Neutrophil (primary cell): ENCODE results near the gene RTEL1.

Experiments used
- H3K27ac ChIP-seq: fragments of 200-600 bp; sonication (generic); 2 replicates; pipeline ENCODE4 v1.5.1; 2016; ENCODE audit warnings: mild to moderate bottlenecking, moderate library complexity
- H3K27me3 ChIP-seq: fragments of 200-600 bp; sonication (generic); 2 replicates; pipeline ENCODE4 v1.6.0; 2016; ENCODE audit warnings: mild to moderate bottlenecking
- H3K36me3 ChIP-seq: fragments of 200-600 bp; sonication (generic); 2 replicates; pipeline ENCODE4 v1.5.1; 2017
- H3K4me1 ChIP-seq, 2 experiments: fragments of 200-600 bp in 1 of 2; sonication (generic) in 1 of 2; 1 replicate in 1 of 2; 2 replicates in 1 of 2; pipeline versions ENCODE4 v1.5.1 to v1.6.1; 2013 to 2016; ENCODE audit warnings: low read depth in 1 of 2, low read length in 1 of 2, mild to moderate bottlenecking in 1 of 2, moderate library complexity in 1 of 2; ENCODE audit not compliant: control insufficient read depth in 1 of 2, insufficient read depth in 1 of 2
- H3K4me3 ChIP-seq, 2 experiments: fragments of 200-600 bp in 1 of 2; sonication (generic) in 1 of 2; 1 replicate in 1 of 2; 2 replicates in 1 of 2; pipeline ENCODE4 v1.5.1; 2013 to 2016; ENCODE audit warnings: low read depth in 1 of 2, low read length in 1 of 2, mild to moderate bottlenecking in 1 of 2, moderate library complexity in 1 of 2
- H3K9me3 ChIP-seq: fragments of 200-600 bp; sonication (generic); 2 replicates; pipeline ENCODE4 v1.5.1; 2016
- CTCF ChIP-seq: fragments of 200-600 bp; sonication (generic); IDR thresholded peaks from 2 replicates; pipeline ENCODE4 v1.5.1; 2016; ENCODE audit warnings: antibody characterized with exemption

Gene RTEL1

DNA sequence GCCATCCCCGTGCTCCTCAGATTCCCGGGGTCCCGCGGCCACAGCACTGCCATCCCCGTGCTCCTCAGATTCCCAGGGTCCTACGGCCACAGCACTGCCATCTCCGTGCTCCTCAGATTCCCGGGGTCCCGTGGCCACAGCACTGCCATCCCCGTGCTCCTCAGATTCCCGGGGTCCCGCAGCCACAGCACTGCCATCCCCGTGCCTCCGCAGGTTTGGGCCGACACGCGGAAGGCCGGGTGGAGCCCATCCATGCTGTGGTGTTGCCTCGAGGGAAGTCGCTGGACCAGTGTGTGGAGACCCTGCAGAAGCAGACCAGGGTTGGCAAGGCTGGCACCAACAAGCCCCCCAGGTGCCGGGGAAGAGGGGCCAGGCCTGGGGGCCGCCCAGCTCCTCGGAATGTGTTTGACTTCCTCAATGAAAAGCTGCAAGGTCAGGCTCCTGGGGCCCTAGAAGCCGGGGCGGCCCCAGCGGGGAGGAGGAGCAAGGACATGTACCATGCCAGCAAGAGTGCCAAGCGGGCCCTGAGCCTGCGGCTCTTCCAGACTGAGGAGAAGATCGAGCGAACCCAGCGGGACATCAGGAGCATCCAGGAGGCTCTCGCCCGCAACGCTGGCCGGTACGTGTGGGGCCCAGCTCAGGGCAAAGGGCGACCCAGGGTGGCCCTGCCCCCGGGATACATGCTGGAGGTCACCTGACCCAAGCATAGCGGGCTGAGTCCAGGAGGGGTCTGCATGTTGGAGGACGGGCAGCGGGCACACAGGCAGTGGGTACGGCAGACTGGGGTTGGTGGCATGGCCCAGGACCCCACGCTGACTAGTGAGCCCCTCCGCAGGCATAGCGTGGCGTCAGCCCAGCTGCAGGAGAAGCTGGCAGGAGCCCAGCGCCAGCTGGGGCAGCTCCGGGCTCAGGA, 77.1 kb downstream of the RTEL1 start:
- H3K4me1 ChIP-seq: peaks cover 27 to 35% of the 10 kb centered on the region in 2 experiments
- H3K36me3 ChIP-seq: peaks cover 42% of the 10 kb centered on the region
- no peak overlapping the region for H3K4me3 ChIP-seq
- H3K9me3 ChIP-seq: no peaks in the 10 kb centered on the region
- no peak overlapping the region for H3K27ac ChIP-seq
- TF ChIP-seq CTCF: no peak
- H3K27me3 ChIP-seq: peaks cover 40% of the 10 kb centered on the region

- H3K4me3 ChIP-seq: peak within 1 kb of the TSS in 1 of 2 experiments; percentile 38
- no peak within 1 kb of the TSS for H3K27ac ChIP-seq
- H3K27me3 ChIP-seq: peaks cover 40% of the 10 kb centered on the region
- TF ChIP-seq CTCF: no peak
- peaks cover 42% of the 10 kb centered on the region for H3K36me3 ChIP-seq
- no peaks in the 10 kb centered on the region for H3K9me3 ChIP-seq
- H3K4me1 ChIP-seq: peaks cover 27 to 35% of the 10 kb centered on the region in 2 experiments
Measured at GRCh38 chr20:63735859-63736718, 78.0 kb downstream of the RTEL1 start, which contains the start of gene LIME1. LIME1 (plus strand) TSS chr20:63736664; CDS start chr20:63737550, 886 bp downstream.

GRCh38 chr20:63736893-63737694, 79.0 kb downstream of the RTEL1 start:
- no peak for TF ChIP-seq CTCF
- peaks cover 40% of the 10 kb centered on the region for H3K27me3 ChIP-seq
- no peak overlapping the region for H3K27ac ChIP-seq
- H3K4me1 ChIP-seq: peaks cover 26 to 37% of the 10 kb centered on the region in 2 experiments
- H3K9me3 ChIP-seq: no peaks in the 10 kb centered on the region
- peaks cover 45% of the 10 kb centered on the region for H3K36me3 ChIP-seq
- H3K4me3 ChIP-seq: peak overlapping the region in 1 of 2 experiments; percentile 38

DNA sequence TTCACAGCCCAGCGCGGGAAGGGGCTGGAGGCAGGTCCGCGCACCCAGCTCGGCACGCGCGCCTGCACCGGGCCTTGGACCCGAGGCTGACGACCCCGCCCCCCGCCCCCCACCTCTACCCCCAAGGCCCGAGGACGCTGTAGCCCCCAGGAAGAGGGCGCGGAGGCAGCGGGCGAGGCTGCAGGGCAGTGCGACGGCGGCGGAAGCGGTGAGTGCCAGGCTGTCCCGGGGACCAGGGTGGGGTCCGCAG, 79.5 kb downstream of the RTEL1 start:
- TF ChIP-seq CTCF: no peak
- Histone ChIP-seq H3K9me3 (no peaks in the 10 kb centered on the region), H3K36me3 (peaks cover 50% of the 10 kb centered on the region), H3K4me1 (peaks cover 26 to 37% of the 10 kb centered on the region in 2 experiments), H3K4me3 (peak overlapping the region in 1 of 2 experiments; percentile 38), H3K27ac (no peak overlapping the region), H3K27me3 (peaks cover 40% of the 10 kb centered on the region)
